ENCODE results near the gene COA5. TPM values are rescaled to one million over a fixed set of nuclear protein-coding genes. Genes with fewer than 3 reads are reported as not detected.

COA5 gene
- total and polyA plus RNA-seq, 2 experiments from 2014 or later = 33.3 to 113 TPM

DNA sequence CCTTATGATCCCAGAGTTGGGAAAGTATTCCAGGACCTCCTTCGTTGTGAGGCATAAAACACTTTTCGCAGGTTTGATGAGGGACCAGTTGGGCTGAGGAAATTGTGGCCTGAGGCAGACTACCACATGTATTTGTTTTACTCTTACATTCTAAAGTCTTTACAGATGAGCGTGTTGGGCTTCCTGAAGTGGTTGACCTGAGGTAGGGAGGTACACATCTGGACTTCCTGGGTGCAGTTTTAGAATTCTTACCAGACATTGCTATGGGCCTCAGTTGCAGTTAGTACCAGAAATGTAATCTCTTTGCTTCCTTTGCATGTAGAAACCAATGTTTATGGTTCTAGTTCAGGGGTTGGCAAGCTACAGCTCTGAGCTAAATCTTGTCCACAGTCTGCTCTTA is 48.7 kb downstream of the COA5 start:
- H3K79me2 ChIP-seq (replicated peaks; ENCODE audit: insufficient read depth) = no peaks in the 10 kb centered on the region
- H3K4me3 ChIP-seq = no peak overlapping the region
- TF ChIP-seq, protein P1, sequence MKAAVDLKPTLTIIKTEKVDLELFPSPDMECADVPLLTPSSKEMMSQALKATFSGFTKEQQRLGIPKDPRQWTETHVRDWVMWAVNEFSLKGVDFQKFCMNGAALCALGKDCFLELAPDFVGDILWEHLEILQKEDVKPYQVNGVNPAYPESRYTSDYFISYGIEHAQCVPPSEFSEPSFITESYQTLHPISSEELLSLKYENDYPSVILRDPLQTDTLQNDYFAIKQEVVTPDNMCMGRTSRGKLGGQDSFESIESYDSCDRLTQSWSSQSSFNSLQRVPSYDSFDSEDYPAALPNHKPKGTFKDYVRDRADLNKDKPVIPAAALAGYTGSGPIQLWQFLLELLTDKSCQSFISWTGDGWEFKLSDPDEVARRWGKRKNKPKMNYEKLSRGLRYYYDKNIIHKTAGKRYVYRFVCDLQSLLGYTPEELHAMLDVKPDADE (IDR thresholded peaks at IDR 0.05) = no peak
- TF ChIP-seq NANOG (IDR thresholded peaks at IDR 0.05; ENCODE audit: borderline replicate concordance) = no peak
- TF ChIP-seq, protein P2, sequence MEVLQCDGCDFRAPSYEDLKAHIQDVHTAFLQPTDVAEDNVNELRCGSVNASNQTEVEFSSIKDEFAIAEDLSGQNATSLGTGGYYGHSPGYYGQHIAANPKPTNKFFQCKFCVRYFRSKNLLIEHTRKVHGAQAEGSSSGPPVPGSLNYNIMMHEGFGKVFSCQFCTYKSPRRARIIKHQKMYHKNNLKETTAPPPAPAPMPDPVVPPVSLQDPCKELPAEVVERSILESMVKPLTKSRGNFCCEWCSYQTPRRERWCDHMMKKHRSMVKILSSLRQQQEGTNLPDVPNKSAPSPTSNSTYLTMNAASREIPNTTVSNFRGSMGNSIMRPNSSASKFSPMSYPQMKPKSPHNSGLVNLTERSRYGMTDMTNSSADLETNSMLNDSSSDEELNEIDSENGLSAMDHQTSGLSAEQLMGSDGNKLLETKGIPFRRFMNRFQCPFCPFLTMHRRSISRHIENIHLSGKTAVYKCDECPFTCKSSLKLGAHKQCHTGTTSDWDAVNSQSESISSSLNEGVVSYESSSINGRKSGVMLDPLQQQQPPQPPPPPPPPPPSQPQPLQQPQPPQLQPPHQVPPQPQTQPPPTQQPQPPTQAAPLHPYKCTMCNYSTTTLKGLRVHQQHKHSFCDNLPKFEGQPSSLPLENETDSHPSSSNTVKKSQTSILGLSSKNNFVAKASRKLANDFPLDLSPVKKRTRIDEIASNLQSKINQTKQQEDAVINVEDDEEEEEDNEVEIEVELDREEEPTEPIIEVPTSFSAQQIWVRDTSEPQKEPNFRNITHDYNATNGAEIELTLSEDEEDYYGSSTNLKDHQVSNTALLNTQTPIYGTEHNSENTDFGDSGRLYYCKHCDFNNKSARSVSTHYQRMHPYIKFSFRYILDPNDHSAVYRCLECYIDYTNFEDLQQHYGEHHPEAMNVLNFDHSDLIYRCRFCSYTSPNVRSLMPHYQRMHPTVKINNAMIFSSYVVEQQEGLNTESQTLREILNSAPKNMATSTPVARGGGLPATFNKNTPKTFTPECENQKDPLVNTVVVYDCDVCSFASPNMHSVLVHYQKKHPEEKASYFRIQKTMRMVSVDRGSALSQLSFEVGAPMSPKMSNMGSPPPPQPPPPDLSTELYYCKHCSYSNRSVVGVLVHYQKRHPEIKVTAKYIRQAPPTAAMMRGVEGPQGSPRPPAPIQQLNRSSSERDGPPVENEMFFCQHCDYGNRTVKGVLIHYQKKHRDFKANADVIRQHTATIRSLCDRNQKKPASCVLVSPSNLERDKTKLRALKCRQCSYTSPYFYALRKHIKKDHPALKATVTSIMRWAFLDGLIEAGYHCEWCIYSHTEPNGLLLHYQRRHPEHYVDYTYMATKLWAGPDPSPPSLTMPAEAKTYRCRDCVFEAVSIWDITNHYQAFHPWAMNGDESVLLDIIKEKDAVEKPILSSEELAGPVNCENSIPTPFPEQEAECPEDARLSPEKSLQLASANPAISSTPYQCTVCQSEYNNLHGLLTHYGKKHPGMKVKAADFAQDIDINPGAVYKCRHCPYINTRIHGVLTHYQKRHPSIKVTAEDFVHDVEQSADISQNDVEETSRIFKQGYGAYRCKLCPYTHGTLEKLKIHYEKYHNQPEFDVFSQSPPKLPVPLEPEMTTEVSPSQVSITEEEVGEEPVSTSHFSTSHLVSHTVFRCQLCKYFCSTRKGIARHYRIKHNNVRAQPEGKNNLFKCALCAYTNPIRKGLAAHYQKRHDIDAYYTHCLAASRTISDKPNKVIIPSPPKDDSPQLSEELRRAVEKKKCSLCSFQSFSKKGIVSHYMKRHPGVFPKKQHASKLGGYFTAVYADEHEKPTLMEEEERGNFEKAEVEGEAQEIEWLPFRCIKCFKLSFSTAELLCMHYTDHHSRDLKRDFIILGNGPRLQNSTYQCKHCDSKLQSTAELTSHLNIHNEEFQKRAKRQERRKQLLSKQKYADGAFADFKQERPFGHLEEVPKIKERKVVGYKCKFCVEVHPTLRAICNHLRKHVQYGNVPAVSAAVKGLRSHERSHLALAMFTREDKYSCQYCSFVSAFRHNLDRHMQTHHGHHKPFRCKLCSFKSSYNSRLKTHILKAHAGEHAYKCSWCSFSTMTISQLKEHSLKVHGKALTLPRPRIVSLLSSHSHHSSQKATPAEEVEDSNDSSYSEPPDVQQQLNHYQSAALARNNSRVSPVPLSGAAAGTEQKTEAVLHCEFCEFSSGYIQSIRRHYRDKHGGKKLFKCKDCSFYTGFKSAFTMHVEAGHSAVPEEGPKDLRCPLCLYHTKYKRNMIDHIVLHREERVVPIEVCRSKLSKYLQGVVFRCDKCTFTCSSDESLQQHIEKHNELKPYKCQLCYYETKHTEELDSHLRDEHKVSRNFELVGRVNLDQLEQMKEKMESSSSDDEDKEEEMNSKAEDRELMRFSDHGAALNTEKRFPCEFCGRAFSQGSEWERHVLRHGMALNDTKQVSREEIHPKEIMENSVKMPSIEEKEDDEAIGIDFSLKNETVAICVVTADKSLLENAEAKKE (CRISPR knock-in tag; IDR thresholded peaks at IDR 0.05) = no peak
- TF ChIP-seq ZNF114 (CRISPR knock-in tag; IDR thresholded peaks at IDR 0.05) = no peak
- TF ChIP-seq, protein P3, sequence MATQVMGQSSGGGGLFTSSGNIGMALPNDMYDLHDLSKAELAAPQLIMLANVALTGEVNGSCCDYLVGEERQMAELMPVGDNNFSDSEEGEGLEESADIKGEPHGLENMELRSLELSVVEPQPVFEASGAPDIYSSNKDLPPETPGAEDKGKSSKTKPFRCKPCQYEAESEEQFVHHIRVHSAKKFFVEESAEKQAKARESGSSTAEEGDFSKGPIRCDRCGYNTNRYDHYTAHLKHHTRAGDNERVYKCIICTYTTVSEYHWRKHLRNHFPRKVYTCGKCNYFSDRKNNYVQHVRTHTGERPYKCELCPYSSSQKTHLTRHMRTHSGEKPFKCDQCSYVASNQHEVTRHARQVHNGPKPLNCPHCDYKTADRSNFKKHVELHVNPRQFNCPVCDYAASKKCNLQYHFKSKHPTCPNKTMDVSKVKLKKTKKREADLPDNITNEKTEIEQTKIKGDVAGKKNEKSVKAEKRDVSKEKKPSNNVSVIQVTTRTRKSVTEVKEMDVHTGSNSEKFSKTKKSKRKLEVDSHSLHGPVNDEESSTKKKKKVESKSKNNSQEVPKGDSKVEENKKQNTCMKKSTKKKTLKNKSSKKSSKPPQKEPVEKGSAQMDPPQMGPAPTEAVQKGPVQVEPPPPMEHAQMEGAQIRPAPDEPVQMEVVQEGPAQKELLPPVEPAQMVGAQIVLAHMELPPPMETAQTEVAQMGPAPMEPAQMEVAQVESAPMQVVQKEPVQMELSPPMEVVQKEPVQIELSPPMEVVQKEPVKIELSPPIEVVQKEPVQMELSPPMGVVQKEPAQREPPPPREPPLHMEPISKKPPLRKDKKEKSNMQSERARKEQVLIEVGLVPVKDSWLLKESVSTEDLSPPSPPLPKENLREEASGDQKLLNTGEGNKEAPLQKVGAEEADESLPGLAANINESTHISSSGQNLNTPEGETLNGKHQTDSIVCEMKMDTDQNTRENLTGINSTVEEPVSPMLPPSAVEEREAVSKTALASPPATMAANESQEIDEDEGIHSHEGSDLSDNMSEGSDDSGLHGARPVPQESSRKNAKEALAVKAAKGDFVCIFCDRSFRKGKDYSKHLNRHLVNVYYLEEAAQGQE (IDR thresholded peaks at IDR 0.05; ENCODE audit: unreplicated experiment) = no peak
- TF ChIP-seq, protein P4, sequence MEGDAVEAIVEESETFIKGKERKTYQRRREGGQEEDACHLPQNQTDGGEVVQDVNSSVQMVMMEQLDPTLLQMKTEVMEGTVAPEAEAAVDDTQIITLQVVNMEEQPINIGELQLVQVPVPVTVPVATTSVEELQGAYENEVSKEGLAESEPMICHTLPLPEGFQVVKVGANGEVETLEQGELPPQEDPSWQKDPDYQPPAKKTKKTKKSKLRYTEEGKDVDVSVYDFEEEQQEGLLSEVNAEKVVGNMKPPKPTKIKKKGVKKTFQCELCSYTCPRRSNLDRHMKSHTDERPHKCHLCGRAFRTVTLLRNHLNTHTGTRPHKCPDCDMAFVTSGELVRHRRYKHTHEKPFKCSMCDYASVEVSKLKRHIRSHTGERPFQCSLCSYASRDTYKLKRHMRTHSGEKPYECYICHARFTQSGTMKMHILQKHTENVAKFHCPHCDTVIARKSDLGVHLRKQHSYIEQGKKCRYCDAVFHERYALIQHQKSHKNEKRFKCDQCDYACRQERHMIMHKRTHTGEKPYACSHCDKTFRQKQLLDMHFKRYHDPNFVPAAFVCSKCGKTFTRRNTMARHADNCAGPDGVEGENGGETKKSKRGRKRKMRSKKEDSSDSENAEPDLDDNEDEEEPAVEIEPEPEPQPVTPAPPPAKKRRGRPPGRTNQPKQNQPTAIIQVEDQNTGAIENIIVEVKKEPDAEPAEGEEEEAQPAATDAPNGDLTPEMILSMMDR (conservative IDR thresholded peaks at IDR 0.05; ENCODE audit: low read depth in 2 of 2) = no peak
- Mint-ChIP-seq H3K36me3 (ENCODE audit: low read depth) (peaks cover 21% of the 10 kb centered on the region), H3K27me3 (ENCODE audit: insufficient read depth, low read depth, poor library complexity) (peaks cover 9% of the 10 kb centered on the region), H3K4me1 (no peaks in the 10 kb centered on the region), H3K4me3 (no peak overlapping the region), H3K9me3 (no peaks in the 10 kb centered on the region), H3K27ac (no peak overlapping the region)
- ATAC-seq (no peak), DNase-seq (ENCODE audit: low spot score) (no peak)
- no peaks in the 10 kb centered on the region for H3K9me2 ChIP-seq (ENCODE audit: insufficient read depth)
- H3K4me2 ChIP-seq = no peak overlapping the region
- H3K27me3 ChIP-seq (ENCODE audit: insufficient read depth) = no peaks in the 10 kb centered on the region
- no peaks in the 10 kb centered on the region for H3K4me1 ChIP-seq (ENCODE audit: insufficient read depth)
- H2AFZ ChIP-seq = no peak overlapping the region
- H4K20me1 ChIP-seq (replicated peaks; ENCODE audit: insufficient read depth) = 0 out of 2 replicates have a peak, but pooled peaks cover 7% of the 10 kb centered on the region
- no peaks in the 10 kb centered on the region for H3F3A ChIP-seq (replicated peaks; ENCODE audit: low read depth)
- H3K36me3 ChIP-seq (ENCODE audit: insufficient read depth) = no peaks in the 10 kb centered on the region
- no peak overlapping the region for H3K27ac ChIP-seq (ENCODE audit: low read depth)
